Natural killer cell treated with Interleukin-12 subunit alpha and Interleukin-12 subunit beta and Interleukin-15 and Interleukin-18, amount 100 ng/mL, for 72 hours (primary cell): Measurements from ENCODE around the gene HIPK2. TPM values are rescaled to one million over a fixed set of nuclear protein-coding genes. Genes with fewer than 3 reads are reported as not detected.

Experiments
- ATAC-seq, 2 donors: fragments of 150-1000 bp; cut with Tn5 transposase in 1 of 2; sonication (Bioruptor Pico), chemical (Tn5 transposase) in 1 of 2; 2 replicates each; pipeline ENCODE4 v1.10.0; 2021
- DNase-seq: peaks from one replicate; pipeline ENCODE4 v3.0.0; 2022; ENCODE audit warnings: low spot score
- H3K27ac Mint-ChIP-seq, 2 donors: 1 replicate in 1 of 2; 2 replicates in 1 of 2; pipeline ENCODE4 v1.8.0; 2022; ENCODE audit warnings: mixed read lengths in 2 of 2, mild to moderate bottlenecking in 1 of 2, moderate library complexity in 1 of 2
- H3K27me3 Mint-ChIP-seq, 2 donors: 1 replicate in 1 of 2; 2 replicates in 1 of 2; pipeline ENCODE4 v1.8.0; 2022; ENCODE audit warnings: mixed read lengths in 2 of 2
- H3K36me3 Mint-ChIP-seq: one replicate; pipeline ENCODE4 v1.8.0; 2022; ENCODE audit warnings: mixed read lengths
- H3K4me1 Mint-ChIP-seq, 2 donors: 1 replicate in 1 of 2; 2 replicates in 1 of 2; pipeline ENCODE4 v1.8.0; 2022; ENCODE audit warnings: low read depth in 2 of 2, mixed read lengths in 2 of 2, mild to moderate bottlenecking in 1 of 2
- H3K4me3 Mint-ChIP-seq: one replicate; pipeline ENCODE4 v1.8.0; 2022; ENCODE audit warnings: mixed read lengths
- H3K9me3 Mint-ChIP-seq: 2 replicates; pipeline ENCODE4 v1.8.0; 2022; ENCODE audit warnings: mixed read lengths
- total RNA-seq, 2 donors: library from RNA; stranded (reverse); gene quantifications; one replicate each; pipeline ENCODE4 v1.2.3, GENCODE V29; 2022

Gene HIPK2
- total RNA-seq, 2 donors from 2014 or later, result 152 to 245 TPM

DNA sequence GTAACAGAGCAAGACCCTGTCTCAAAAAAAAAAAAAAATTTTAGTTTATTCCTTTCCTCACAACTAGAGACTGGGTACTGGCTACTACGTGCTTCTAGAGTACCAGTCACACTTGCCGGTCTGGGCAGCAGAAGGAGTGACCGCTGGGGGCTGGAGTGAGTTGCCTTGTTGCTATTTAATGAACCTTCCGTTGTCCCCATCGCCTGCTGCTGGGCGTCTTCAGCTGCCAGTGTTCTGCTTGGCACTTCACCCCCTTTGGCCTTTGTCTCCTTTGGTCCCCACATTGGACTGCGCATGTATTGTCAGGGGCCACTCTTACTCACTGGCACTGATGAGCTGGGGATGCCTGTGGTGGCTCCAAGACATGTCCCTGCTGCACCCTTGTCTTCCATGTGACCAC lies 143.7 kb downstream of the HIPK2 start:
- Mint-ChIP-seq H3K4me1 (peaks cover 57 to 61% of the 10 kb centered on the region in 2 donors), H3K27ac (peak overlapping the region; percentile 13 to 37), H3K36me3 (peaks cover 13% of the 10 kb centered on the region), H3K9me3 (peaks cover 3% of the 10 kb centered on the region), H3K4me3 (no peak overlapping the region), H3K27me3 (no peaks in the 10 kb centered on the region)
- no peak for ATAC-seq
- DNase-seq, result no peak

DNA sequence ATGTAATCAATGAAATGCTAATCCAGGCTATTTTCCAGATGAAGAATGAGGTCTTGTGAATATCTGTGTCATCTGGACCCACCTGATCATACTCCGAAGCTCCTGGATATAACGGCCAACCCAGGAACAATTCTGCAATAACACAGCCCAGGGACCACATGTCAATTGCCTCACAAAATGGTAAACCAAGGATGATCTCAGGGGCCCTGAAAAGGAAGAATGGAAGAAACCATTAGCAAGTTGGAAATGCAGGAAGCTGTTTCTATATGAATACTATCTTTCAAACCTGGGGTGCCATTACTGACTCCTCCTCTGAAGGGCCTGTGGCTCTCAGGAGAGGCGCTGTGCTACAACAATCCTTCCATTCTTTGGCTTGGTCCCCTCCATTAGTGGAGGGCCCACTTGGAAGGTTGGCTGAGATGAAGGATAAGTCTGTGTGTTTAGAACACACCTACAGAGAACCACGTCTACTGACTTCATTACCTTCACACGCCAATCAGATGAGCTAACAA lies 146.2 kb downstream of the HIPK2 start:
- ATAC-seq, result no peak
- Mint-ChIP-seq H3K27ac (peak overlapping the region; percentile 28 to 58), H3K4me1 (peaks cover 56 to 64% of the 10 kb centered on the region in 2 donors), H3K9me3 (no peaks in the 10 kb centered on the region), H3K4me3 (no peak overlapping the region), H3K36me3 (peaks cover 18% of the 10 kb centered on the region), H3K27me3 (no peaks in the 10 kb centered on the region)
- no peak for DNase-seq

DNA sequence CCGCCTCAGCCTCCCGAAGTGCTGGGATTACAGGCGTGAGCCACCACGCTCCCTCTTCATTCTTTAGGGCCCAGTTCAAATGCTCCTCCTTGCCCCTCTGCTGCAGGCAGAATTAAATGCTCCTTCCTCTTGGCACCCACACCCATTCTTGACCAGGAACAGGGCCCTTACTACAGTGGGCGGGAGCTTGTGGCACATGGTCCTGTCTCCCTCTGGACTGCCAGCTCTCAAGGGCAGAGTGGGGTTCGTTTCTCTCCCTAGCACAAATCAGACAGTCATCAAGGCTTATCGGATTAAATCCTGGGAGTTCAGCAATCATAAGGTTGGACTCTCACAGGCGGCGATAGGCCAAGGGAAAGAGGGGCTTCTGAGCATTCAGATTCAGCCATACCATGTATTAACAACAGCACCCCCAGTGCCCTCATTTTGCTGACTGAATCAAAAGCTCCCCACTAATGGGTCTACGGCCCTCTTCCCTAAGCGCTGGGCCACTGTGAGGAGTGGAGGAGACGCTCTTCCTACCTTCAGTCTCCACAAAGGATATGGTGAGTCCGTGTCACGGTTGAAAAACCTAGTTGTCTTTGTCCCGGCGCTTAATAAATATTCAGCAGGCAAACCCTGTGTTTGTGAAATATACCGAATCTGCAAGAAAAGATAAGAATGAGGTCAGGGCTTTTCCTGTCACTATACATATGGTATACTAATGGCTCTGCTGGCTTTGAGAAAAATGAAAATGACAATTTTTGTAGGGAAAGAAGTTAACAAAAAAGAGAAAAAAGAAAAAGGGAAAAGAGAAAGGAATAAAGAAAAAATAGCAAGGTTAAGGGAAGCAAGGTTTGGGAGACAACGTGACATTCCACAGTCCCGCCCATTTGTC lies 146.9 kb downstream of the HIPK2 start:
- Mint-ChIP-seq H3K36me3 (peaks cover 18% of the 10 kb centered on the region), H3K9me3 (no peaks in the 10 kb centered on the region), H3K27me3 (no peaks in the 10 kb centered on the region), H3K4me1 (peaks cover 54 to 59% of the 10 kb centered on the region in 2 donors), H3K27ac (peak overlapping the region; percentile 28 to 58), H3K4me3 (no peak overlapping the region)
- no peak for ATAC-seq
- no peak for DNase-seq

DNA sequence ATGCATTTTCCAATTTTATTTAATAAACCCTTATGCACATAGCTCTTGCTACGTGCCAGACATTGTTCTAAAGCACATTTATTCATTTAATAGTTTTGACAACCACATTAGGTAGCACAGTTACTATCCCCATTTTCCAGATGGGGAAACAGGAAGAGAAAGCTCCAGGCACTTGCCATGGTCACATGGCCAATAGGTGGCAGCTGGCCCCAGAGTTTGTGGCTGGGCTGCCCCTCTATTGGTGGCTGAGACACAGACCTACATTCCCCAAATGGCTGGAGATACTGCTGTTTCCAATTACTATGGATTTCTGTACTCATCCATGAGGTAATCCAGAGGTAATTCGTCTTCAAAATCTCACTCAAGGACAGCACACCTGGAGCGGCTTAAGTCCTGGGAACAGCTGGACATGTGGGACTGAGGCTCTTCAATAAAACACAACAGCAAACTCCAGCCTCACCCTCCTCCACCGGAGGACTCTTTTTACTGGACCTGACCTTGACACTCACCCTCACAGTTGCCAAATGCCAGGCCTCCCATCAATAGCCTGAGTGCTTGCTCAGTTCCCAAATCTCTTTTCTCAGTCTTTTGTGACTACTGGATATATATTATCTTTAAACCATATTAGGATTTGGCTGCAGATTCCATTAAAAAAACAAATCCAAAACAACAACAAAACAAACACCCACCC lies 148.3 kb downstream of the HIPK2 start:
- H3K4me3 Mint-ChIP-seq, result no peak overlapping the region
- H3K27me3 Mint-ChIP-seq, result no peaks in the 10 kb centered on the region
- peaks cover 30% of the 10 kb centered on the region for H3K36me3 Mint-ChIP-seq
- DNase-seq, result no peak
- H3K9me3 Mint-ChIP-seq, result no peaks in the 10 kb centered on the region
- ATAC-seq, result no peak
- peaks cover 56 to 61% of the 10 kb centered on the region in 2 donors for H3K4me1 Mint-ChIP-seq
- peak overlapping the region; percentile 57 to 58 for H3K27ac Mint-ChIP-seq

DNA sequence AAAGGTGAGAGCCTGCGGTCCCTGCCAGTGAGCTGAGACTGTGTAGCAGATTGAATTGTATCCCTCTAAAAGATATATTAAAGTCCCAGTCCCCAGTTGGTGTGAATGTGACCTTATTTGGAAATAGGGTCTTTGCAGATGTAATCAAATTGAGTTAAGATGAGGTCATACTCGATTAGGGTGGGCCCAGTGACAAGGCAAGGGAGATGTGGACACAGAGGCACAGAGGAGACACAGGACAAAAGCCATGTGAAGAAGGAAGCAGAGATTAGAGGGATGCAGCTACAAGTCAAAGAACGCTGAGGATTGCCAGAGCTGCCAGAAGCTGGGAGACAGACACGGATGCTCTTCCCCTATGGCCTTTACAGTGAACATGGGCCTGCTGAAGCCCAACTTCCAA lies 150.0 kb downstream of the HIPK2 start:
- Mint-ChIP-seq H3K36me3 (peaks cover 35% of the 10 kb centered on the region), H3K27me3 (no peaks in the 10 kb centered on the region), H3K9me3 (no peaks in the 10 kb centered on the region), H3K4me1 (peaks cover 59 to 67% of the 10 kb centered on the region in 2 donors), H3K27ac (peak overlapping the region; percentile 58 to 60), H3K4me3 (peak overlapping the region; percentile 11)
- ATAC-seq (no peak), DNase-seq (no peak)

DNA sequence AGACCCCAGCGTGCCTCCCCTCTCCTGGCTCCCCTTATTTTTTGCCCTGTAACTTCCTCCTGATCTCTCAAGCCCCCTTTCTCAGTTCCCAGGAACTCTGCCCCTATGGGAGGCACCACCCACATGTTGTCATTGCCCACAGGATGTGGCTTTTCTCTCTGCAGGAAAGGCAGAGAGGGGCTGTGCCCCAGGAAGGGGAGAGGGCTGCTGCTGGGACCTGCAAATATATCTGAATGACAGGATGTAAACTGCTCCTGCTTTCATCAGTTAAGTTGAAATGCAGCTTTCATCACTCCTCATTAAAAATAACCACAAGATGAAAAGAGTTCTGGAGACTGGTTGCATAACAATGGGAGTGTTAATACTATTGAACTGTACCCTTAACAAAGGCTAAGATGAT lies 151.0 kb downstream of the HIPK2 start:
- peak overlapping the region; percentile 67 for H3K4me3 Mint-ChIP-seq
- peak overlapping the region; percentile 58 to 60 for H3K27ac Mint-ChIP-seq
- DNase-seq, result no peak
- peaks cover 59 to 62% of the 10 kb centered on the region in 2 donors for H3K4me1 Mint-ChIP-seq
- no peaks in the 10 kb centered on the region for H3K9me3 Mint-ChIP-seq
- H3K27me3 Mint-ChIP-seq, result no peaks in the 10 kb centered on the region
- ATAC-seq, result peak; percentile 43 to 76
- peaks cover 35% of the 10 kb centered on the region for H3K36me3 Mint-ChIP-seq

DNA sequence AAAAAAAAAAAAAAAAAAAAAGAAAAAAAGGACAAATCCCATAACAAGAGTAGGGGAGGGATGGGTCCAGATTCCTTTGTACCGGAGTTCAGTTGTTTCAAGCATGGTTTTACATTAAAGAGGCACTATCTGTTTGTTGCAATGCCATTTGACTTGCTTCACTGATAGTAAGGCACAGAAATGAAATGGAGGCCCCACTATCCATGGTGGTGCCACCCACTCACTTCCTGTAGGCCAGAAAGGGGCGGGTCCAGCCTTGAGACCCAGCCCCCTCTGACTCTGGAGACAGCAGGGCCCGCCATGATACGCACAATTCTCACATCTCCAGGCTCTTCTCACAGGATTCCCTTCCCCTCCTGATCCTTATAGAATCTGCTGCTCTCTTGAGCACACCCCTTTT lies 154.3 kb downstream of the HIPK2 start:
- DNase-seq (no peak), ATAC-seq (peak in 1 of 2 donors; percentile 62)
- Mint-ChIP-seq H3K4me3 (no peak overlapping the region), H3K4me1 (peaks cover 40 to 45% of the 10 kb centered on the region in 2 donors), H3K27me3 (no peaks in the 10 kb centered on the region), H3K27ac (peak overlapping the region; percentile 60 to 62), H3K36me3 (peaks cover 33% of the 10 kb centered on the region), H3K9me3 (no peaks in the 10 kb centered on the region)

DNA sequence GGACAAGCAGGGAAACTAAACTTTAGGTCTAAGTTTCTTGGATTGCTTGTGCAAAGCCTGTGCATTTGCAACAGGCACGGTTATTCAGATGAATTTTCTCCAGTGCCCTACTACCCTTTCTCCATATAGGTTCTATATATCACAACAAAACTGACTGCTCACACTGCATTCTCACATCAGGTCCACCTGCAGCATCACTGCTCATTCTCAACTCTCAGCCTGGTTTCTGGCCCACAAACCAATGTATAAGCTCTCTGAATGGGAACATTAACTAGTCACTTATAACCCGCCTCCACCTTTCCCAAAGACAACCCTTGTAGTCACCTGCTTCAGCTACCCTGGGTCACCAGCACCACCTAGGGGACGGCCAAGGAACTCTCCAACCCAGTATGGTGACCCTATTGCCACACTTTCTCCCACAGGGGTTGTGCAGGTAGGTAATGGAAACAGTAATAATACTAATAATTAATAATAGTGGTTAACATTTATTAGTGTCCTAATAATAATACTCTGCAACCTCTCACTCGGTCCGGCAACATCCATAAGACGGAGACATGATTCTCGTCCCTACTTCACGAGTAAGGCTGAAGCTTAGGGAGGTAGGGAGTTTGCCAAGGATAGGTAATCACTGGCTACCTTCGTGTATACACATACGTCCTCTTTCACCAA lies 157.0 kb downstream of the HIPK2 start:
- no peak overlapping the region for H3K4me3 Mint-ChIP-seq
- H3K9me3 Mint-ChIP-seq, result no peaks in the 10 kb centered on the region
- no peak for DNase-seq
- H3K4me1 Mint-ChIP-seq, result peaks cover 32 to 34% of the 10 kb centered on the region in 2 donors
- peaks cover 38% of the 10 kb centered on the region for H3K36me3 Mint-ChIP-seq
- H3K27me3 Mint-ChIP-seq, result no peaks in the 10 kb centered on the region
- peak; percentile 48 to 60 for ATAC-seq
- H3K27ac Mint-ChIP-seq, result peak overlapping the region in 1 of 2 donors; percentile 64

DNA sequence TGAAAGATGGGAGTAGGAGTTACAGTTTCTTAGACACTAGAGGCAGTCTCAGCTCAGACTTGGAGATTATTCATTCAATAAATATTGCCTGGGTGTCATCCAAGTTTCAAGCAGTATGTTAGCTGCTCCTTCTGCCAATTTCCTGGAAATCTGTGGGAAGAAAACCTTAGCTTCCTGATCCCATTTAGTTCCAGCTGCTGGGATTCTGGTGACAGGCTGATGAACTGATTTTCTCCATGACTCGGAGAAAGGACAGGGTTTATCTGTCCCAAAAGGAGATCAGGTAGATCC lies 158.5 kb downstream of the HIPK2 start:
- Mint-ChIP-seq H3K4me1 (peaks cover 18 to 21% of the 10 kb centered on the region in 2 donors), H3K27me3 (no peaks in the 10 kb centered on the region), H3K27ac (no peak overlapping the region), H3K9me3 (no peaks in the 10 kb centered on the region), H3K36me3 (peaks cover 28% of the 10 kb centered on the region), H3K4me3 (no peak overlapping the region)
- ATAC-seq (no peak), DNase-seq (no peak)

DNA sequence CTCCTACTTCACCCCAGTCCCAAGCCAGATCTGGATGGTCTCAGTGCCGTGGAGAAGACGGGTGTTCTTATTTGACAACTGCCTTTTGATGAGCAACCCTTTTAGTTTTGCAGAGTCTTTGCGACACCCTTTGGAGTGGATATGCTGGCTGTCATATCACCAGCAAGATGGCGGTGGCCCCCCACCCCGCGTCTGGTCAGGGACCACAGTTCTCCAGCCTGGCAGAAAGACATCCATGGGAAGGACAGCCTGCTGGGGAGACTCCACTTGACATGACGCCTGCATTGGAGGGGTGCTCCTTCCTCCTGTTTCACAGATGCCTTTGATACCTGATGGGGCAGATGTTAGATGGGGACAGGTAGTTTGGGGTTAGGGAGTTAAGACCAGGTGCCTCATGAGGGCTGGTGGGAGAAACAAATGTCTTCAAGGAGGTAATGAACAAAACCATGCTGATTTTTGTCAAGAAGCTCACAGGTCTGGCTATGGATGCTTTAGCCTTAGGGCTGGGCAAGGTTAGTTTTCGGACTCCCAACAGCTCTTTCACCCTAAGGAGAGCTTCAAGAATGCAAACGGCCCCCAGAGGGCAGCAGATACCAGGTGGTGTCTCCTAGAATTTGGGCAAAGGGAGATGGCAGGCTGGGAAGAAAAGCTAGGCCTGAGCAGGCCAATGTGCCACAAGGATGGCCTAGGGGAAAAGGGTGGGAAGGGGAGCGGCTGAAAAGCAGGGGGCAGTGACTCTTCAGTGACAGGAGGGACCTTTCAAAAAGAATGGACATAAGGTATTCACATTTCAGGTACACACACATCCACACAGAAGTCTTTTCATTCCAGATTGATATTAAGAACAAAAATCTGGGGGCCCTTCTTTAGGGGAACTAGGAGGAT lies 159.1 kb downstream of the HIPK2 start:
- H3K9me3 Mint-ChIP-seq, result no peaks in the 10 kb centered on the region
- H3K4me3 Mint-ChIP-seq, result no peak overlapping the region

DNA sequence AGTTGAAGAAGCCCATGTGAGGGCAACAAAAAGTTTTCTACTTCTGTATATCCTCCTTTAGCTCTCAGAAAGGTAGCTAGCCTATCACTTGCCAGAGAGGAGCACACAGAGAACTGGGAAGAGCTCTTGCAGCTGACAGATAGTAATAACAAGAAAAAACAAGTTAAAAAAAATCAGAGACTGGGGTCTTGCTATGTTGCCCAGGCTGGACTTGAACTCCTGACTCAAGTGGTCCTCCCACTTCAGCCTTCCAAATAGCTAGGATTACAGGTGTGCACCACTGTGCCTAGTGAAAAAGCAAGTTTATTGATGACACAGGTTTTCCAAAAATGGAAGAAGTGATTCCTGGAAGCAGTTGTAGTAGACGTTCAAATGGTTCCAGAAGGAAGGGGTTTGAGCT lies 160.7 kb downstream of the HIPK2 start:
- H3K4me3 Mint-ChIP-seq, result no peak overlapping the region
- DNase-seq, result no peak
- H3K27ac Mint-ChIP-seq, result peak overlapping the region in 1 of 2 donors; percentile 75
- no peaks in the 10 kb centered on the region for H3K9me3 Mint-ChIP-seq
- ATAC-seq, result no peak
- H3K27me3 Mint-ChIP-seq, result no peaks in the 10 kb centered on the region
- peaks cover 10 to 16% of the 10 kb centered on the region in 2 donors for H3K4me1 Mint-ChIP-seq
- peaks cover 45% of the 10 kb centered on the region for H3K36me3 Mint-ChIP-seq

More for the DNA sequence above, 159.1 kb downstream of the HIPK2 start:
- peaks cover 12 to 18% of the 10 kb centered on the region in 2 donors for H3K4me1 Mint-ChIP-seq
- H3K27ac Mint-ChIP-seq, result peak overlapping the region in 1 of 2 donors; percentile 47
- peak in 1 of 2 donors; percentile 34 for ATAC-seq
- peaks cover 31% of the 10 kb centered on the region for H3K36me3 Mint-ChIP-seq
- H3K27me3 Mint-ChIP-seq, result no peaks in the 10 kb centered on the region
- no peak for DNase-seq

DNA sequence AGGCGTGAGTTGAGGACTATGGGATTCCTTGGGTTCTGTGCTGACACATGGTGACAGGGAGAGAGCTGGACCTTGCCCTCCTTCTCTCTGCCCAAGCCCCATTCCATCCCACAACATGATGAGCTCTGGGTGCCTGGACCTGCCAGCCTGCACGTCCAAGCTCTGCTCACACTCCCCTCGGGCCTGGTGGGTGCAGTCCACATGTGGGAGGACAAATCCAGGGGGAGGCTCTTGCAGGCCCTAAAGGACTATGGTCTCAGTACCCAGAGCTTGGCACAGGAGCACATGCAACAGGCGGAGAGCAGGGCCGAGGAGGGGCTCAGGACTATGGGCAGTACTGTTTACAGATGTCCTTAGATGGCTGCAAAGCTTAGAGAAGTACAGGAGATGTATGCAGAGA lies 162.9 kb downstream of the HIPK2 start:
- H3K9me3 Mint-ChIP-seq, result no peaks in the 10 kb centered on the region
- no peak for DNase-seq
- no peak for ATAC-seq
- no peaks in the 10 kb centered on the region for H3K27me3 Mint-ChIP-seq
- peaks cover 45% of the 10 kb centered on the region for H3K36me3 Mint-ChIP-seq
- no peak overlapping the region for H3K27ac Mint-ChIP-seq
- no peak overlapping the region for H3K4me3 Mint-ChIP-seq
- H3K4me1 Mint-ChIP-seq, result peaks cover 10 to 11% of the 10 kb centered on the region in 2 donors

DNA sequence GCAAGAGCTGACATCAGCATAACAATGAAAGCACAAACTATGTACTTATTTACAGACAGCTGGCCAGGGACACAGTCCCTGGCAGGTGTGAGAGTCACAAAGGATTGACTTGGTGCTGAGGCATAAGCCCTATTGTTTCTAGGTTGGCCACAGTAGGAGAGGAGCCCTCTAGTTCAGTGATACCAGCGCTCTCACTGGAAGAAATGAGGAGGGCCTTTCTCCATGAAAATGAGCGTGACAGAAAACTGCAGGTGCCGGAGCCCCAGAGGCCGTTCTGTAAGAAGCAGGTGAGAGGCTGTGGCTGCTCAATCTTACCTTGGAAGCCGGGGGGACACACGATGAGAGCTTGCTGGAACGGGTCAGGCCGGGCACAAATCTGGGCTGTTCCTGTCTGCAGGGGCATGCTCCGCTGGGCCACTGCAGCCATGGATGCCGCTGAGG lies 163.8 kb downstream of the HIPK2 start:
- Mint-ChIP-seq H3K4me3 (no peak overlapping the region), H3K4me1 (peaks cover 10 to 11% of the 10 kb centered on the region in 2 donors), H3K9me3 (no peaks in the 10 kb centered on the region), H3K27me3 (no peaks in the 10 kb centered on the region), H3K36me3 (peaks cover 45% of the 10 kb centered on the region), H3K27ac (peak overlapping the region; percentile 6 to 25)
- DNase-seq (no peak), ATAC-seq (no peak)
